MM.1S (cell line): ENCODE measurements around the gene BET1.

Experiments used
- DNase-seq: peaks from one replicate; pipeline ENCODE4 v3.0.0-alpha.2; 2015
- H2AFZ ChIP-seq: fragments of 300-600 bp; sonication (generic); 2 replicates; pipeline ENCODE4 v1.6.0; 2016; ENCODE audit warnings: antibody characterized with exemption, low read length
- H3F3A ChIP-seq: fragments of 300-600 bp; sonication (generic); 2 replicates; pipeline ENCODE4 v1.6.1; 2016; ENCODE audit warnings: mild to moderate bottlenecking, antibody characterized with exemption, low read length, moderate library complexity, mixed read lengths; ENCODE audit not compliant: insufficient read depth
- H3K27ac ChIP-seq: fragments of 300-600 bp; sonication (generic); 2 replicates; pipeline ENCODE4 v1.5.1; 2016; ENCODE audit warnings: mild to moderate bottlenecking, low read length
- H3K27me3 ChIP-seq: fragments of 300-600 bp; sonication (generic); replicated peaks from 2 replicates; pipeline ENCODE4 v1.6.0; 2016; ENCODE audit warnings: low read length; ENCODE audit not compliant: insufficient read depth
- H3K36me3 ChIP-seq: fragments of 300-600 bp; sonication (generic); replicated peaks from 2 replicates; pipeline ENCODE4 v1.6.1; 2016; ENCODE audit warnings: mild to moderate bottlenecking, low read length, mixed read lengths; ENCODE audit not compliant: insufficient read depth
- H3K4me1 ChIP-seq: fragments of 300-600 bp; sonication (generic); 2 replicates; pipeline ENCODE4 v1.6.1; 2016; ENCODE audit warnings: low read length, mixed read lengths
- H3K4me2 ChIP-seq: fragments of 300-600 bp; sonication (generic); 2 replicates; pipeline ENCODE4 v1.6.0; 2016; ENCODE audit warnings: low read depth, low read length
- H3K4me3 ChIP-seq: fragments of 300-600 bp; sonication (generic); 2 replicates; pipeline ENCODE4 v1.5.1; 2016; ENCODE audit warnings: low read length, mixed read lengths
- H3K79me2 ChIP-seq: fragments of 300-600 bp; sonication (generic); 2 replicates; pipeline ENCODE4 v1.6.1; 2016; ENCODE audit warnings: mixed run types, low read length, mixed read lengths
- H3K9ac ChIP-seq: fragments of 300-600 bp; sonication (generic); 2 replicates; pipeline ENCODE4 v1.6.1; 2016; ENCODE audit warnings: low read length, mixed read lengths
- H3K9me2 ChIP-seq: fragments of 300-600 bp; sonication (generic); replicated peaks from 2 replicates; pipeline ENCODE4 v1.6.1; 2016; ENCODE audit warnings: mild to moderate bottlenecking, low read length, mixed read lengths; ENCODE audit not compliant: insufficient read depth
- H3K9me3 ChIP-seq: fragments of 300-600 bp; sonication (generic); replicated peaks from 2 replicates; pipeline ENCODE4 v1.6.1; 2016; ENCODE audit warnings: mild to moderate bottlenecking, low read length, mixed read lengths; ENCODE audit not compliant: insufficient read depth
- H4K20me1 ChIP-seq: fragments of 300-600 bp; sonication (generic); 2 replicates; pipeline ENCODE4 v1.6.1; 2016; ENCODE audit warnings: mild to moderate bottlenecking, low read length, moderate library complexity, mixed read lengths; ENCODE audit not compliant: insufficient read depth
- CTCF ChIP-seq: fragments of 300-600 bp; sonication (generic); IDR thresholded peaks from 2 replicates; pipeline ENCODE4 v1.5.1; 2016; ENCODE audit warnings: antibody characterized with exemption, low read length, mixed read lengths
- EZH2 ChIP-seq: fragments of 300-600 bp; sonication (generic); optimal IDR thresholded peaks from 2 replicates; pipeline ENCODE3; 2017; ENCODE audit warnings: low read depth, mild to moderate bottlenecking, antibody characterized with exemption, low read length, mixed read lengths
- EZH2phosphoT487 ChIP-seq: fragments of 300-600 bp; sonication (generic); IDR thresholded peaks from 2 replicates; pipeline ENCODE4 v1.6.1; 2018; ENCODE audit warnings: antibody characterized with exemption, low read length

BET1 gene

GRCh38 chr7:94041529-94041928, 37.4 kb upstream of the BET1 start:
- no peak overlapping the region for H3K27ac ChIP-seq
- no peaks in the 10 kb centered on the region for H3K36me3 ChIP-seq
- no peak overlapping the region for H2AFZ ChIP-seq
- H3K4me1 ChIP-seq = no peaks in the 10 kb centered on the region
- no peak overlapping the region for H3K4me3 ChIP-seq
- no peaks in the 10 kb centered on the region for H4K20me1 ChIP-seq
- H3K9me2 ChIP-seq = no peaks in the 10 kb centered on the region
- H3K27me3 ChIP-seq = no peaks in the 10 kb centered on the region
- no peaks in the 10 kb centered on the region for H3F3A ChIP-seq
- no peak overlapping the region for H3K4me2 ChIP-seq
- H3K9me3 ChIP-seq = no peaks in the 10 kb centered on the region
- DNase-seq = no peak
- TF ChIP-seq CTCF (no peak), EZH2phosphoT487 (no peak), EZH2 (no peak)
- no peaks in the 10 kb centered on the region for H3K79me2 ChIP-seq
- H3K9ac ChIP-seq = no peak overlapping the region

DNA sequence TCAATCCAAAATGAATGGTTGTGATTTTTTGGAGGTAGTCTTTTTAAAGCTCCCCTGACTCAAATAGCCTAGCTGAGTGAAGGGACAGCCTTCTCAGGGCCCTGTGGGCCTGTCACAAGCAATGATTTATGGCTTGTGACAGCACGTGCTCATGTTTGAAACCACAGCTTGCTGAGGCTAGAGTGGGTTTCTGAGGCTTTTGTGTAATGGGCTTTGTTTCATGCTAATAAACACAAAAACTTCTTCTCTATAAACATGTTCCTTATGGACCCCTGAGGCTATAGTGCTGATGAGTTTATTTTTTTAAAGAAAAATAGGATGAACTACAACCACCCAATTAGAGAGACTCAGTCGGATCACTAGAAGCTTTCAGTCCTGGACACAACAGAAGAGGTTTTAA, 36.1 kb upstream of the BET1 start:
- Histone ChIP-seq H3K36me3 (no peaks in the 10 kb centered on the region), H3K4me3 (no peak overlapping the region), H3K4me1 (no peaks in the 10 kb centered on the region), H3F3A (no peaks in the 10 kb centered on the region), H3K9me2 (no peaks in the 10 kb centered on the region), H3K27ac (no peak overlapping the region), H3K9me3 (no peaks in the 10 kb centered on the region), H3K9ac (no peak overlapping the region), H4K20me1 (no peaks in the 10 kb centered on the region), H3K4me2 (no peak overlapping the region), H2AFZ (no peak overlapping the region), H3K79me2 (no peaks in the 10 kb centered on the region), H3K27me3 (no peaks in the 10 kb centered on the region)
- DNase-seq = no peak
- TF ChIP-seq EZH2phosphoT487 = no peak
- TF ChIP-seq EZH2 = no peak
- no peak for TF ChIP-seq CTCF

GRCh38 chr7:94039368-94040035, 35.3 kb upstream of the BET1 start:
- TF ChIP-seq EZH2 = no peak
- TF ChIP-seq CTCF = no peak
- TF ChIP-seq EZH2phosphoT487 = no peak
- Histone ChIP-seq H4K20me1 (no peaks in the 10 kb centered on the region), H3K4me3 (no peak overlapping the region), H3K79me2 (no peaks in the 10 kb centered on the region), H3F3A (no peaks in the 10 kb centered on the region), H3K4me1 (no peaks in the 10 kb centered on the region), H3K9ac (no peak overlapping the region), H3K36me3 (no peaks in the 10 kb centered on the region), H3K9me2 (no peaks in the 10 kb centered on the region), H2AFZ (no peak overlapping the region), H3K4me2 (no peak overlapping the region), H3K9me3 (no peaks in the 10 kb centered on the region), H3K27me3 (no peaks in the 10 kb centered on the region), H3K27ac (no peak overlapping the region)
- DNase-seq = no peak
